HG02884 (cell line): ENCODE data around the gene FRS3.
"Not testable (repeated sequence)": the region's sequence is repeated elsewhere in the genome, so short reads cannot be mapped to it uniquely, and the experiment has no call there.

Experiments used
- ATAC-seq: cut with Tn5 transposase; IDR thresholded peaks from one replicate; pipeline ENCODE4 v1.9.1; 2021; ENCODE audit warnings: mild to moderate bottlenecking, moderate library complexity; ENCODE audit not compliant: unreplicated experiment

The FRS3 gene

GRCh38 chr6:41770381-41771057, 9.2 kb downstream of the FRS3 start:
- no peak for ATAC-seq

GRCh38 chr6:41769376-41769775, 10.3 kb downstream of the FRS3 start:
- no peak for ATAC-seq

DNA sequence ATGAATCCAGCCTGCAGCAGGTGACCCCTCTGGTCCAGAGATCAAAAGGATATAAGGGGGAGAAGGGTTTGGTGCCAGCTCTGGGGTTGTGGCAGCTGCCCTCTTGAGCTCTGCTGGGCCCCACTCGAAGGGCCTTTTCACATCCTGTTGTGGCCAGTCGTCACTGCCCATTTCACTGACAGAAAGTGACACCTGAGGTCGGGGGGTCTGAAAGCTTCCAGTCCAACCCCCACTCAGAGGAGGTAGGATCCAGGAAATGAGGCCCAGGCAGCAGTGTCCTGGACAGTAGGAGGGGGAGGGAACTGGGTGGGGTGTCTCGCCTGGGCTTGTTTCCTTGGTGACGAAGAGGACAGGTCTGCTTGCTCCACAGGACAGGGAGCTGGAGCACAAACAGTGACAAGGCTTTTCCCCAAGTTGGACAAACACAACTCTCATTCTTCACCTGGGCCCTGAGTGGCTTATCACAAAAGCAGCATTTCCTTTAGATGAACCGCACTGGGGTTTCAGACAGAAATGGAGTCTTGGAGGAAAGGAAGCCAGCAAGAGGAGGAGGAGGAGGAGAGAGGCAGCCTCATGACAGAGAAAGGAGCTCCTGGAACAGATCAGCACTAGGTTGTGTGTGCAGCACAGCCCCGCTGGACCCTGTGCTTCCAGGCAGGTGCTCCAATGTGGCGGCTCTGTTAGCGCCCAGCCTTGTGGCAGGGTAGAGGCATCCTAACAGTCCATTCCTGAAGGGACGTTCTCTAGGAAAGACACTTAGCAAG, 11.0 kb downstream of the FRS3 start:
- ATAC-seq = no peak

- ATAC-seq = no peak
Measured at GRCh38 chr6:41767112-41767833, 12.4 kb downstream of the FRS3 start.

GRCh38 chr6:41766043-41766664, 13.5 kb downstream of the FRS3 start:
- not testable (repeated sequence) for ATAC-seq

DNA sequence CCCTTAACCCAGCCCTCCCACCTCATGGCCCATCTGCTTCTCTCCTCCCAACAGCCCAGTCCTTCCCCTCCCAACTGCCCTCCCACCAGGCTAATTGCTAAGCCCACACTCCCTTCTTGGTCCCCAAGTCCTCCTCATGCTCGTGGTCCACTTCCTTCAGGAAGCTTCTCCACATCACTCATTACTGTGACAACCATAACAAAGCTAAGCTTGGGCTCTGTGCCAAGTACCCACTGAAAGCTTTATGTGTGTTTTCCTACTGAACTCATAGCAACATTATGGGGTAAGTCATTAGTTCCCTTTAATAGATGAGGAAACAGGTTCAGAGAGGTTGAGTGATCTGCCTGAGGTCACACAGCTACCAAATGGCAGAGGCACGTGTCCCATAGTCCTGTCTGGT, 16.2 kb downstream of the FRS3 start:
- ATAC-seq = no peak

DNA sequence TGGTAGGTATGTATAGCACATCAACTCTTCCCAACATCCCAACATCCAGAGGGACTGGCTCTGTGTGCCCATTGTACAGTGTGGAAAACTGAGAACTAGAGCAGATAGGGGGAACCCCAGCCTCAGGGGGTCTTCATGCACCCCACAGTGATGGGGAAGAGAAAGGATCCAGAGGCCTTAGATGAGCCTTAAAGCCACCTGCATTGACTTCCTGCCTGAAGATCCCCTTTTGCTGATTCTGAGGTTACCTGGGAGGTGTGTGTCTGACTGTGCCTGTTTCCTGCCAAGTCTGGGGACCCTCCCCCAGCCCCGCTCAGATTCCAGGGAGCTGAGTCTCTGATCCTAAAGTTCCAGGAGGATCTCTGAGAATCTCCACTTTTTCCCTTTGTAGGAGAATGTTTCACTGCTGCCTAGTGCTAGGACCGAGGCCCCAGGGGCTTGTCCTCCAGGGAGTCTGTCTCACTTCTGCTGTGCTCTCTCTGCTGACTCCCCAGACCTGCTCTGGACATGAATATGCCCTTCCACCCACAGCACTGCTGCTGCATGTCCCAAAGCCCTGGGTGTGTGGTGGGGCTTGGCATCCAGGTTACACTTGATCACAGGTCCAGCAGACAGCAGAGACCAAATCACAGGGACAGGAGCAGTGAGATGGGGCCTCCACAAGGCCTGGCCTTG, 19.7 kb downstream of the FRS3 start:
- no peak for ATAC-seq

DNA sequence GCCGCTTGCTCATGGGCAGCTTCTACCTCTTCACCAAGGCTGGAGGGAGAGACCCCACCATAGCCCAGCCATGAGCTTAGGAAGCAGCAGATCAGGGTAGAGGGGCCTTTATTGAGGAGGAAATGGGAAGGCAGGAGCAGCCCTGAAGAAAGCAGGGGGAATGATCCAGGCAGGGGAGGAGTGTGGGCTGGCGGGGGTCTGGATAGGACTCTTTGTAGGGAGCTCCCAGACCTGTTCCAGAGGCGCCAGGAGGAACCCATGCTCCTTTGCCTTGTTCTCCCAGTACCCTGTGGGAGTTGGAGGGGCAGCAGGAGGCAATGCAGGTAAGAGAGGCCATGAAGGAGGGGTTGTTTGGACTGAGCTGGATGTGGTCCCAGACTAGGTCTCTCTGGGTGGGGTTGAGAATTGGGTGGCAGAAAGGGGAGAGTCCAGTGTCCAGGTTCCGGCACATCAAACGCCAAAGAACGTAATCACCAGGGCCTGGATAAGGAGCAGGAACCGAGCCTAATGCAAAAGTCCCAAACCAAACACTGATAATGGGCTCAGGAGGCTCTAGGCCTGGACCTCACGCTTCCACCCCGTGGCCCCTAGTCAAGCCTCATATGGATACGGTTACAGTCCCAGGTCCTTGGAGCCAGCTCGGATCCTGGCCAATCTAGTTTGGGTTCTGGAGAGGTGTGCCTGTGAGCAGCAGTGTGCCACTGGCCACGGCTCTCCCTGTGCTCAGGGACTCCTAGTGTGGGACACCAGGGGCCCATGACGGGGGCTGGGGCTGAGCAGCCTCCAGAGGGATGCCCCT, 20.4 kb downstream of the FRS3 start:
- no peak for ATAC-seq

- ATAC-seq = no peak
Measured at GRCh38 chr6:41758641-41759035, 21.1 kb downstream of the FRS3 start.

- no peak for ATAC-seq
Measured at GRCh38 chr6:41757931-41758640, 21.6 kb downstream of the FRS3 start.

DNA sequence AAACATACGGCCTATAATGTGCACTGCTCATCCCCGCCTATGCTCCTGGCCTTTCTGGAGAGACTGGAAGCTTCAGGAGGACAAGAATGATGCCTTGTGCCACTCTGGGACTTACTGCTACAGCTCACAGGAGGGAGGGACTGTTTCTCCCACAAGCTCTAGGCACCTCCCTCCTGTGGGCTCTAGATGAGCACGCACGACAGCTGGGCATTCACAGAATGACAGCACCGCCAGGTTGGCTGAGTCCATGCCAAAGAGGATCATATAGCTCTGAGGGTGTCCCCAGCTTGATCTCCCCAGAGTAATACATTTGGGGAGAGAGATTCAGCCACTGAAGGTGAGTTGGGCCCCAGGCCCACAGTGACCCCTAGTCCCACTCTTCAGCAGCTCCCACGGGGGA, 22.4 kb downstream of the FRS3 start:
- ATAC-seq = no peak

DNA sequence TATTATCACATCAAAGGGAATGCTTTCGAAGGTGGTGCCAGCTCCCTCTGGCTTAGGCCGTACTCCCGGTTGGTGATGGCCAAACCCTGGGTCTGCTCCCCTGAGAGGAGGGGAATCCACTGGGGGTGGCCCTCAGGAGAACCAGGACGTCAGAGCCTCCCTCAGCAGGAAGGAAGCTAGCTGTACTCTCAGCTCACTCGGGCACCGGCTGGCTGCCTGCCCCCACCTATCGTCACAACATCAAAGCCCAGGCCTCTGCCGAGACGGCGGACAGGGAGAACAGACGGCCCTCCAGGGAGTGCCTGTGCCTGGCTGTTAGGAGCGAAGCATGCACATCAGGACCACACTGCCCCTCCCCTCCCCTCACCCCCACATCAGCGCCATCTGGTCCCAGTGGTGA, 23.3 kb downstream of the FRS3 start:
- no peak for ATAC-seq

GRCh38 chr6:41755895-41756294, 23.8 kb downstream of the FRS3 start:
- no peak for ATAC-seq

- ATAC-seq = no peak
Measured at GRCh38 chr6:41750374-41750773, 29.3 kb downstream of the FRS3 start.

DNA sequence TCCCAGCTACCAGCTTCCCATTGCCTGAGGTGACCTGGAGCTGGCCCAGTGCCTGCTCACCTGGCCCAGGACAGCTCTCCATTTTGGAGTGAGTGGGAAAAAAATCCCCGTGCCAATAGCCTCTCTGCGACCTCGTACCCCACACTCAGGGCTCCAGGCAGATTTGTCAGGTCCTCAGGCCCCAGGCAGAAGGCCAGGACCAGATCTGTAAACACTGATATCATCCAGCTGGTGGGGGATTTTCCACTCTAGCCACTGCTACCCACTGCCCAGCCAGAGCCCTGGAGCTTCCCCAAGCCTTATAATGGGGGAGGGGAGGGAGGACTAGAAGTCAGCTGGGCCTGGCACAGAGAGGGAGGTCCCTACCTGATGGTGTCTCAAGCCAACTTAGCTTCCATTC, 31.2 kb downstream of the FRS3 start:
- no peak for ATAC-seq

GRCh38 chr6:41748102-41748477, 31.6 kb downstream of the FRS3 start:
- no peak for ATAC-seq

DNA sequence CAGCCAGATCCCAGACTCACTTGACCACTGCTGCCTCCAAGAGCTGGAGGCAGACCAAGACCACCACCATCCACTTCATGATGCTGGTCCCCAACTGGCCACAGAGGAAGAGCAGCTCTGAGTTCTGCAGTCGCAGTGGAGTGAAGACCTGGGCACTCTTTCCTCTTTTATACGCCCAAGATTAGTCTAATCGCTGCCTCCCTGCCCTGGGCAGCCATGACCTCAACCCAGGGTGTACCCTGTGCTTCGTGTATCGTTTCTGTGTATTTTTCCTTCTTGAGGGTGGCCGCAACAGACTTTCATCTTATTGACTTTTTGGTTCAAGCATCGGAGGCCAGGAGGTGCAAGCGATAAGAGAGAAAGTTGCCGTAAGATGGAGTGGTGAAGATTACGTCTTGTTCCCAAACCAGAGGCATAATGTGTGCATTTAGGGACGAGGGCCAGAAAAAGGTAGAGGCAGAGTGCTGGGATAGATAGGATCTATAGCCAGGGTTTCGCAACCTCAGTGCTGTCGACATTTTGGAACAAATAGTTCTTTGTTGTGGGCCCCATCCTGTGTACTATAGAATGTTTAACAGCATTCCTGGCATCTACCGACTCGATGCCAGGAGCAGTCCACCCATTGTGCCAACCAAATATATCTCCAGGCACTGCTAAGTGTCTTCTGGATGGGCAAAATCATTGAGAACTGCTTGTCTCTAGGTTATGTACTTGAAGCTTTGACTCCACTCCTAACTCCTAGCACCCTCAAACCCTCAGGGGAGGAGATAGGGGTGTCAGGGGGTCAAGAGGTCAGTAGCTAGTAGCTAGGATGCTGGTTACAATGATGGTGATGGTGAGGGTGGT, 32.2 kb downstream of the FRS3 start, which contains the start of gene PGC:
Gene PGC, minus strand, starts transcription at position 142 of the 846 bp plus-strand sequence. Its CDS starts 63 bp downstream, at position 79.
- no peak for ATAC-seq

GRCh38 chr6:41746107-41746506, 33.6 kb downstream of the FRS3 start:
- ATAC-seq = no peak
